Muscle of back (tissue), 11 donors: ENCODE results near the gene NACC2. TPM values are rescaled to one million over a fixed set of nuclear protein-coding genes. Genes with fewer than 3 reads are reported as not detected.
"Not testable (repeated sequence)": the region's sequence is repeated elsewhere in the genome, so short reads cannot be mapped to it uniquely, and the experiment has no call there.

Experiments used
- DNase-seq, 3 donors: peaks; one replicate each; pipeline versions ENCODE4 v3.0.0 to v3.0.0-alpha.2; 2013
- polyA plus RNA-seq, 10 donors: library from polyadenylated mRNA; unstranded; fragments of 120-200 nt; gene quantifications; one replicate each; pipeline ENCODE4 v1.2.1, GENCODE V29; 2013; ENCODE audit not compliant: insufficient read length in 10 of 10

NACC2 gene
- polyA plus RNA-seq, 10 donors: 6.0 to 11.8 (median 10.0) TPM

DNA sequence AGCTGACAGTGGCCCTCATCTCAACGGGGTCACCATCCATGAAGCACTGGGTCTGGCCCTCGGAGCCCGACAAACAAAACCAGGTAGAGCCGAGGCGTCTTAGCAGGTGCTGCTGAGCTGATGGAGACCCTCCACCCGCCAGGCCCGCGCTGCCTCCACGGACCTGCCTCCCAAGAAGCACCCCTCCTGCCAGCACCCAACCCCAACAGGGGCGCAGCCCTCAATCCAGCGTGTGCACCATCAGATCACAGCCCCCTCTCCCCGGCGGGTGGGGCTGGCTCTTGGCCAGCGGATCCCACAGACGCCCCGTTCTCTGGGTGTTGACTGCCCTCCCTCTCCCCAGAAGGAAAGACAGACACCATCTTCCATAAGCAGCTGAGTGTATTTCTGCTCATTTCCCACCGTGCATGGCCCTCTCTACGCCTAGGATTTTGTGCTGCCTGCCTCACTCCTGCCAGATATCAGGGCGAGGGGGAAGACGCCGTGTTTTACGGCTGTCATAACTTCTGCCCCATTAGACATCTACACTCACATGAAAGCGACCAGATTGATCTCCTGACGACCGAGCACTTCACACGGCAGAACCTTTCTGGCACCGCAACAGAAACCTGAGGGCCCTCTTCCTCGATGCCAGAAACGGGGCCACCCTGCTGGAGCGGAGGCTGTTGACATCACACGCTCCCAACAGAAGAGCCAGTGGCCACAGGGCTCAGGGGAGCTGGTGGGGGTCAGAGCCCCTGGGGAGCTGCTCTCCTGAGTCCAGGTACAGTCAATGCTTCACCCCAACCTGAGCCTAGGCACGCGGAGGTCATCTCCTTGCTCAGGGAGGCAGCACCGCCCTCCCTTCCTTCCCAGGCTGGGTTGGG lies 12.4 kb downstream of the NACC2 start:
- DNase-seq: no peak

DNA sequence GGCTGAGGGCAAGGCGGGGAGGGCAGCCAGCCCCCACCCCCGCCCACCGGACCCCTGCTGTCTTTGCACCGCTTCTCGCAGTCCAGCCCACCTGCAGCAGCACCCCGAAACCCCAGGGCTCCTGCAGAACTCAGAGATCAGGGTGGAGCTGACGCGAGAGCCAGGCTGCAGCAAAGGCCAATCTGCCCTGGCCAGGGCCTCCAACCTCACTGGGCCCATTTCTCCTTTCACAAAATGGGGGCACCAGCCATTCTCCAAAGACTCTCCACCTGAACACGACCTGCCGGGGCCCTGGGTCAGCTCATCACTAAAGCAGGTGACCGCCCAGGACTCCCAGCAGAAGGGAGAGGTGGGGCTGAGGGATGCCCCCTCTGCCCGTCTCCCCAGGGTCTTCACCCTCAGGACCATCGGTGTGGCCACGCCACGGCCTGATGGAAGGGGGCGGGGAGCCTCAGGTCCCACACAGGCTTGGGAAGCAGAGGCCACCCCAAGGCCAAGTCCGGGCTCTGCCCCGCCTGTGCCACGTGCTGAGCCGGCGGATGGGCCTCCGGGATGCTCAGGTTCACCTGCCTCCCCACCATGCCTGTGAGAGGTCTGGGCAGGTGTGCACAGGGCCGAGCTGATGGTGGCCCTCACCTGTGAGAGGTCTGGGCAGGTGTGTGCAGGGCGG lies 13.1 kb downstream of the NACC2 start:
- DNase-seq: no peak

DNA sequence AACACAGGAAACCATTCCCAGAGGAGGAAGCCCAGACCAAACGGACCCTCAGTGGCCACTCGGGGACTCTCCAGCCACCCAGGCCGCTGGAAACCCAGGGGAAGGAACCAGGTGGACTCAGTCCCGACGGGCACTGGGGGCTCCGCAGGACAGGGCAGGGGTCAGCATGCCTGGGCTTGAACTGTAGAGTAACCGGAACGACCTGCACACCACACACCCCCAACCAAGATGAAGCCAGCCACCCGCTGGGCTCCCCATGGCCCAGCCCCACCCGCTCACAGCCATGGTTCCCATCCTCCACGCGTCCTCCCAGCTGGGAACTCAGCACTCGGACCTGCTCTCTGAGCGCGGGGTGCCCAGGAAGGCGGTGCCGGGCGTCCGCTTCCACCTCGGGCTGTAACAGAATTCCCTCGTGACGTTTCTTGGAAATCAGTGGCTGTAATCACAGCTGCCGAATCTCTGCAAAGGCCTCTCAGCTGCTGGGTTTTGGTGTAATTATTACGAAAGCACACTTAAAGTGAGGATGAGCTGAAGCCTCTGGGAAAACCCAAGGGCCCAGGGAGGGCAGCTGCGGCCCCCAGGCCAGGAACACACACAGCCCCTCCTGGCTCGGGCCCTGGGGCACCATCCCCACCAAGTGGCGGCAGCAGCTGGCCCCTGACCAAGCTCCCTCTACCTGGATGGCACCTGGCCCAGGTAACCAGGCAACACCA lies 13.8 kb downstream of the NACC2 start:
- DNase-seq: peak in 1 of 3 donors; percentile 73

DNA sequence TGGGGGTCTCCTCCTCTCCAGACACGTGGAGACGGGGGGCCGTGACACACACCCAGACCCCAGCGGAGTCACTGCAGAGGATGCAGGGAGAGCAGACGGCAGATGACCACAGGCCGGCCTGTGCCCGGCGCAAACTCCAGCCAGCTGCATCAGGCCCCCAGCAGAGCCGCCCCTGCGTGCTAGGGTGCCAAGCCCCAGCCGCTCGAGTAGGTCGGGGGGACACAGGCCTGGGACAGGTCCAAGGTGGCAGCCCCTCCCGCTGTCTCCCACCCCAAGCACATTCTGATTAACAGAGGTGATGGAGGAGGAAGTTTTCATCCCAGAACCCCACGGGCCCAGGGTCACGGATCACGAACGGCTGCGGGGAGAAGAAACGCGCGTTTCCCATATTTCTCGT lies 14.4 kb downstream of the NACC2 start:
- DNase-seq: no peak

- DNase-seq: no peak
Measured at GRCh38 chr9:136079916-136080246, 15.2 kb downstream of the NACC2 start.

DNA sequence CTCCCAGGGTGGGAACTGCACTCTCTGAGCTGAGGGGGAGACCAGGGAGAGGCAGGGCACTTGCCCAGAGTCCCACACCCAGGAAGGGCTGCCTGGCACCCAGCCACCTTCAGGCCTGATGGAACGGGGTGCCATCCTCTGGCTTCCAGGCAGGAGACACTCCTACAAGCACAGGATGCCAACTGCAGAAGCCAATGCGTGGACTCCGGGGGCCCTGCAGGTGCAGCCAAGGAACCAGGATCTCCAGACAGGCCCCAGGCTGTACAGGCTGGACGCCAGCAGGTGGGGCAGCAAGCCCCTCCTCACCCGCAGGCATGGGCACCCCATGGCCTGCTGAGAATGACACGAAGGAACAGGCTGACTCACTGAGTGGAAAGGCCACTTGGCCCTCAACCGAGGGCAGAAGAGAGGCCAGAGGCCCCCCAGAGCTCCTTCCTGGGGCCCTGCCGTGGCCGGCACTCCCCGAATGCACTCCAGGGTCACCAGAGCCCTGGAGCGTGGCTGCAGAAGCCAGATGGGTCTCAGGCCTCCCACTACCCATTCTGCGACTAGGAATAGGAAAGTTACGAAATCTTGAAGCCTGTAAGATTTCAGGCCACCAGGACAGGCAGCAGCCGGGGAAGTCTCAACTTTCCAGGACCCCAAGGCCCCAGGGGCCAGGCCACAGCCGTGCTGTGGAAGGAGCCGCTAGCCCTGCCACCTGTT lies 15.7 kb downstream of the NACC2 start:
- no peak for DNase-seq

GRCh38 chr9:136078498-136079011 lies 16.5 kb downstream of the NACC2 start:
- DNase-seq: no peak

- DNase-seq: no peak
Measured at GRCh38 chr9:136078024-136078423, 17.1 kb downstream of the NACC2 start.

DNA sequence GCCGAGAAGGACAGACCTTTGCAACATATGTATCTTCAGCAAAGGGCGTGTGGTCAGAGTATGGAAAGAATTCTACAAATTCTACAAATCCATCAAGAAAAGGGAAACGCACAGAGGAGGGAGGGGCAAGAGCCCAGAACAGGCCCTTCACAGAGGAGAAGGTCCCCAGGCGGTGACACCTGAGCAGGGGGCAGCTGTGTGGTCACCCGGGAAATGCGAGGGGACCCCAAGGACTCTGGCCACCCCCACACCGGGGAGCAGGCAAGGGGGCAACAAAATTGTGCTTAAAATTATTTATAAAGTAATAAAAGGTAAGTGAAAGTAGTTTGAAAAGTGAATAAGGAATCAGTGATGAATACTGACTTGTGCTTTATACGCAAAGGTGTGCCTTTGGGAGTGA lies 17.6 kb downstream of the NACC2 start:
- DNase-seq: no peak

- DNase-seq: no peak
Measured at GRCh38 chr9:136075881-136076678, 19.0 kb downstream of the NACC2 start.

- DNase-seq: no peak
Measured at GRCh38 chr9:136075134-136075841, 19.8 kb downstream of the NACC2 start.

- no peak for DNase-seq
Measured at GRCh38 chr9:136074706-136075105, 20.4 kb downstream of the NACC2 start.

DNA sequence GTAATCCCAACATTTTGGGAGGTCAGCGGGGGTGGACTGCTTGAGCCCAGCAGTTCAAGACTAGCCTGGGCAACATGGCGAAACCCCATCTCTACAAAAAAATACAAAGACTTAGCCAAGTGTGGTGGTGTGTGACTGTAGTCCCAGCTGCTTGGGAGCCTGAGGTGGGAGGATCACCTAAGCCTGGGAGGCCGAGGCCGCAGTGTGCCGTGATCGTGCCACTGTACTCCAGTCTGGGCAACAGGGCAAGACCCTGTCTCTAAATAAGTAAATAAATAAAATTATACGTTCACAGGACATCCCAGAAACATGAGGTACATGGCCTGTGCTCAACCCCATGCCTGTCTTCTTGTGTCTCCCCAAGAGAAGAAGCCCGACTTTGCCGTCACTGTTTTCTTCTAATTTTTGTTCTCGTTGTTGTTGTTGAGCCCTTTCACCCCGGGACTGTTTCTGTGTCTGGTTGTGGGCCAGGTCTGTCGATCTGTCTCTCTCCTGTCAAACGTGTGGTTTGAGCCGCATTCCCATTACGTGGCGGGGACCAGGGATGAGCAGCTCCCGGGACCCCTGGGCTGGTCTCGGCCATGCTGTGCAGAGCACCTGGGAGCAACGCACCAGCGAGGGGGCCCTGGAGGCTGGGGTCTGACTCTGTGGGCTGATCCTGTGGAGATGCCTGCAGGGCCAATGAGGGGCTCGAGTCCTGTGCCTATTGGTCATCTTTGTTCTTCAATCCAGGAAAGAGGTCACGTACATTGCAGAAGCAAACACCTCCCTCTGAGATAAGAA lies 32.2 kb downstream of the NACC2 start:
- no peak for DNase-seq

DNA sequence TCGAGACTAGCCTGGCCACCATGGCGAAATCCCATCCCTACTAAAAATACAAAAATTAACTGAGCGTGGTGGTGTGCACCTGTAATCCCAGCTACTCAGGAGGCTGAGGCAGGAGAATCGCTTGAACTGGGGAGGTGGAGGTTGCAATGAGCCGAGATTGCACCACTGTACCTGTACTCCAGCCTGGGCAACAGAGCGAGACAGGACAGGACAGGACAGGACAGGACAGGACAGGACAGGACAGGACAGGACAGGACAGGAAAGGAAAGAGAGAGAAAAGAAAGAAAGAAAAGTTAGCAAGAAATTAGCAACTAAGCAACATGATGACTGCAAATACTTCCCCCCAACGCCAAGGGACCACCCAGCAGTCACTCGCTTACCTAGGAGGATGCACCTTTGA lies 33.2 kb downstream of the NACC2 start:
- not testable (repeated sequence) for DNase-seq

DNA sequence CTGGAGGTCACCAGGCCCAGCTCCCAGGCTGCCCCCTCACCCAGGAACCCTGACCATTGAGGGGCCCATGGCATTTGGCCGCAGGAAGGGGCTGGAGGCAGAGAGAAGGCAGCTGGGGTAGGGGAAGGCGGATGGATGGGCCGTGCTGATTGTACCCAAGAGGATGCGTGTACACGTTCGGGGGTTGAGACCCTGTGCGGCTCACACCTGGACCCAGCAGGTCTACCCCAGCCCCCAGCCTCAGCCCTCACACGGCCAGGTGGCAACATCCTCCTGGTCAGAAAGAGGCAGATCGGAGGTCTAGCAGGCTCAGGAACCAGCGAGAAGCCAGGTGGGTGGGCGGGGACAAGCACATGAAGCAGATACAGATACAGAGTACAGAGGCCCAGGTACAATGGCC lies 33.7 kb downstream of the NACC2 start:
- DNase-seq: no peak

GRCh38 chr9:136060671-136061371 lies 34.3 kb downstream of the NACC2 start:
- no peak for DNase-seq

DNA sequence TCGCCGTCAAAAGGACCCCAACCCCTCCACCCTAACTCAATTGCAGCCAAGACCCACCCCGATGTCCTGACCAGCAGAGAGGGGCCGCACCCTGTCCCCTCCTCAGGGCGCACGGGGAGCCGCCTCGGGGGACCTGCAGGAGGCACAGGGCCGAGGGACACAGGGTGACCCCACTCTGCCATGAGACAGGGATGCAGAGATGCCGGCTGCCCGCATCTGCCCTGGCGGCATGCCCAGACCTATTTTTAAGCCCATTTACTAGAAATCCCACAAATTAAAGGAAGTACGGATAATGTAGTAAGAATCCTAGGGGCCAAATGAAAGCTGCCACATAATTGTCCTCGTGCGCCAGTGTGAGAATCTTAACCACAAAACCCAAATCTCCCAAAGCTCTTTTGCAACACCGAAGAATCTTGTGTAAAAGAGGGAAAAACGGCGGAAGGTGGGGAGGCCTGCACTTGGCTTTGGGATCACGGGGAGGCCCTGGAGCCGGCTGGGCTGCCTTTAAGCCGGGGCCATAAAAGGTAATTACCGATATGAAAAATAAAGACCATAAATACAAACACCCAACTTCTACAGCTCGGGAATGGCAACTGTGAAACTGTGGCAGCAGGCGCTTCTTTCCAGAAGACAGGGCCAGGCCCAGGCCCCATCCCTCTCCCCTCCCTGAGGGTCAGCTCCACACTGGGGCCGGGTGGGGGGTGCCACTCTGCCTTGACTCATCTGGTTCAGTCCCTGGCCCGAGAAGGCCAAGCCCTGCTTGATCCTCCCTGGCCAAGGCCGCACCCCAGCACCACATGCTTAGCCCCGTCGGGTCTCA lies 35.0 kb downstream of the NACC2 start:
- DNase-seq: peak in 1 of 3 donors; percentile 58

DNA sequence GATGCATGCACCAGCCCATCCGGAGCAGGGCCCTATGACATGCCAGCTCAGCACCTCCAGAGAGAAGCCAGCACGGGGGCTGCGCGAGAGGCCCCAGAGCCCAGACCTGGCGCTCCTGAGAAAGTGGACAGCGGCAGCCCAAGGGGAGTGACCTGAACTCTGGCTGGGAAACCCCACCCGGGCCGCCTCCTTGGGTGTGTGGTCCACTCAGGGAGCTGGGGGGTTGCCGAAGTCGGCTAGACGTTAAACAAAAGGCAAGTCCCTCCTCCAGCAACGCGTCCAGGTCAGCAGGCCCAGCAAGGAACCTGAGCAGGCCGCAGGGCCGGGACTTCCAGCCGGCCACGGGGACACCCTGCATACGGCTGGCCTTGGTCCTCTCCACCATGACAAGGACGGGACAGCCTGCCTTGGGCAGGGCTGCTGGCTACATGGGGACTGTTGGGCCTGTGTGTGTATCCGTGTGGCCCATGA lies 35.7 kb downstream of the NACC2 start:
- DNase-seq: no peak
